Lung microvascular endothelial cell (primary cell): ENCODE measurements around the gene USP26. TPM values are rescaled to one million over a fixed set of nuclear protein-coding genes. Genes with fewer than 3 reads are reported as not detected.
"Not testable (repeated sequence)": the region's sequence is repeated elsewhere in the genome, so short reads cannot be mapped to it uniquely, and the experiment has no call there.

Source experiments
- DNase-seq, 2 donors: peaks; one replicate each; pipeline versions ENCODE4 v3.0.0 to v3.0.0-alpha.2; 2010; ENCODE audit warnings: low read depth in 2 of 2
- total RNA-seq: library from RNA; depleted of rRNA; stranded (reverse); fragments of >200 nt; gene quantifications from 2 replicates; pipeline ENCODE4 v1.2.1, GENCODE V29; 2014

USP26 gene, protein sequence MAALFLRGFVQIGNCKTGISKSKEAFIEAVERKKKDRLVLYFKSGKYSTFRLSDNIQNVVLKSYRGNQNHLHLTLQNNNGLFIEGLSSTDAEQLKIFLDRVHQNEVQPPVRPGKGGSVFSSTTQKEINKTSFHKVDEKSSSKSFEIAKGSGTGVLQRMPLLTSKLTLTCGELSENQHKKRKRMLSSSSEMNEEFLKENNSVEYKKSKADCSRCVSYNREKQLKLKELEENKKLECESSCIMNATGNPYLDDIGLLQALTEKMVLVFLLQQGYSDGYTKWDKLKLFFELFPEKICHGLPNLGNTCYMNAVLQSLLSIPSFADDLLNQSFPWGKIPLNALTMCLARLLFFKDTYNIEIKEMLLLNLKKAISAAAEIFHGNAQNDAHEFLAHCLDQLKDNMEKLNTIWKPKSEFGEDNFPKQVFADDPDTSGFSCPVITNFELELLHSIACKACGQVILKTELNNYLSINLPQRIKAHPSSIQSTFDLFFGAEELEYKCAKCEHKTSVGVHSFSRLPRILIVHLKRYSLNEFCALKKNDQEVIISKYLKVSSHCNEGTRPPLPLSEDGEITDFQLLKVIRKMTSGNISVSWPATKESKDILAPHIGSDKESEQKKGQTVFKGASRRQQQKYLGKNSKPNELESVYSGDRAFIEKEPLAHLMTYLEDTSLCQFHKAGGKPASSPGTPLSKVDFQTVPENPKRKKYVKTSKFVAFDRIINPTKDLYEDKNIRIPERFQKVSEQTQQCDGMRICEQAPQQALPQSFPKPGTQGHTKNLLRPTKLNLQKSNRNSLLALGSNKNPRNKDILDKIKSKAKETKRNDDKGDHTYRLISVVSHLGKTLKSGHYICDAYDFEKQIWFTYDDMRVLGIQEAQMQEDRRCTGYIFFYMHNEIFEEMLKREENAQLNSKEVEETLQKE
- total RNA-seq, result not detected in 2 replicates

DNA sequence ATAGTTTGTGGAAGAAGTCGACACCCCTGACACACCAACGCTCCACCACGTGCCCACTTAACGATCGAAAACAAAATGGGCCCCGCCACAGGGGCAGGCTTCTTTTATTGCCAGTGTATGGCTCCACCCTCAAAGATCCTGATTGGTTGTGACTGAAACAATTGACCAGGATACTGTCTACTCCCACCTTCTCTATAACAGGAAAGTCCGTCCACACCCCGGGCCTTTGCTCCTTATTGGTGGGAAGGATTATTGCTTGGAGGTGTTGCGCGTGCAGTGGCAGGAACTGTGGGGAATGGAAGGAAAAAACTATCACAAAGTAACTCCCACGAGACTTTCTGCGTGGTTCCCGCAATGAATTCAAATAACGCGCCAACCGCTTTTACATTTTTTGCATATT is at the start of gene USP26:
Gene USP26, minus strand, starts transcription at position 79 of the 400 bp plus-strand sequence. CDS start 68,889 bp downstream, outside the sequence.
- no peak for DNase-seq

DNA sequence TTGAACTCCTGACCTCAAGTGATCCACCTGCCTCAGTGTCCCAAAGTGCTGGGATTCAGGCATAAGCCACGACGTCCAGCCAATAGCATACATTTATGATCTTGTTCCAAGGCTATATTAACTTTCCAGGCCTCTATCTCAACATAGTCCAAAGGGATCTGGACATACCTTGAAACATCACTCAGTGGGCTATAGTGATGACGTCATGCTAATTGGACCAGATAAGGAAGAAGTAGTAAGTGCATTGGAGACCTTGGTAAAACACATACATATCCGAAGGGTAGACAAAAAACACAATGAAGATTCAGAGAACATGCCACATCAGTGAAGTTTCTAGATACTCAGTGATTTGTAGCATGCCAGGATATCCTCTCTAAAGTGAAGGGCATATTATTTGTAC is 37.4 kb upstream of the USP26 start:
- DNase-seq, result no peak

DNA sequence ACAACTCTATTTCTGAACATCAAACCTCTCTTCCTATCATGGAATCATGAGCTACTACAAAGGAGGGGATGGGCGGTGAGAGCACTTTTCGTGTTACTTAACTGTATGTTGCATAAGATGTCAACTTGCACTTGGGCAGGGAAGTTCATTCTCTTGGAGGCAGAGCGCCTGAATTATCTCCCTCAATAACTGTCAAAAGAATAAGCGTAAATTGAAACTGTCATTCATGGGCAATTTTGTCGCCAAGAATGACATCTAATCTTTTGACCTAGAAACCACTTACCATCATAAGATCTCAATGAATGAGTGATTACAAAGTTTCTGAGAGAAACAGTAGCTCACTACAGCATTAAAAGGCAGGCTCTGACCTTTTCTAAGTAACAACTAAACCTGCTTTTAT is 23.5 kb upstream of the USP26 start:
- DNase-seq, result no peak

DNA sequence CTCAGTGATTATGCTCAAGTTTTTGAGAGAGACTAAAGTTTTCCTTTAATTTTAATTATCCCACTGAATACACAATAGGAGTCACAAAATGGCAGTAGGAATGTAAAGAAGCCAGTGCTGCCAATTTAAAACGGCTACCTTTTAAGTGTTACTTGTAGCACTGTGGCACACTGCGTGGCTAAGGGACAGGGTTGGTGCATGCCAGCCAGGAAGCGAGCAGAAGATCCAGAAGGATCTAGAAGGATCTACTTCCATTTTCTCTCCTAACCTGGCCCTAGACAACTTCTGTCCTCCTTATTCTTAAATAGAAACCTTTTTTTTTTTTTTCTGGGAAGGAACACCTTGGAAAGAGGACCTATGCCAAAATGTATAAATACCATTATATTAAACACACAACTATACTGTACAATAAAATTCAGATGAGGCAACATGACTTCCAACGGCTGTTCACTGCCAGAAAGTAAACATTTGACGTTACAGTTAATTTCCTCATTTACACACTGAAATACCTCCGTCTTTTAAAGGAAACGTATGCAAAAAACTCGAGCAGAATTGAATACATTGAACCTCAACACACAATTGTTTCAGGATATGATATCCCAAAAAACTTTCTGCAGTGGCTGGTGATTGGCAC is 2.7 kb downstream of the USP26 start:
- no peak for DNase-seq

DNA sequence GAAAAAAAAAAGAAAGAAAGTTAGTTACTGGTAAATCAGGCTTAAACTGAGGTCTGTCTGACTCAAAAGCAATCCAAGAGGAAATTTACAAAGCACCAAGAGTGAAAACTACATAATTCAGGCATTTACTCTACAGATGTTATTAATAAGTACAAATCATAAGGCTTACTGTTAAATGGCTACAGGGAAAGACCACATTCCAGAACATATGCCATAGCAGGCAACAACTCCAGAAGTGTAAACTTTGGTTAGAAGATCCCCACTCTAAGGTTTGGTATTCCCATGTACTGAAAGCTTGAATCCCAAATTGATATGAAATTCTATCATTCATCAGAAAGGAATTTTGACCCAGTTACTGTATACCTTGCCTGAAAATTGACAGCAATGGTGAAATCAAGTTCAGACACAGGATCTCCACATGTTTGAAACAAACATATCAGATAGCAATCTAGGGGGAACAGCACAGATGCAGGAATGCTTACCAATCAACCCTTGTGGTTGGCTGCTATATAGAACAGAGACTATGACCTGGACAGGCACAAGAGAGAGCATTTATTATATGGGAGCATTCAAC is 6.6 kb downstream of the USP26 start:
- no peak for DNase-seq

DNA sequence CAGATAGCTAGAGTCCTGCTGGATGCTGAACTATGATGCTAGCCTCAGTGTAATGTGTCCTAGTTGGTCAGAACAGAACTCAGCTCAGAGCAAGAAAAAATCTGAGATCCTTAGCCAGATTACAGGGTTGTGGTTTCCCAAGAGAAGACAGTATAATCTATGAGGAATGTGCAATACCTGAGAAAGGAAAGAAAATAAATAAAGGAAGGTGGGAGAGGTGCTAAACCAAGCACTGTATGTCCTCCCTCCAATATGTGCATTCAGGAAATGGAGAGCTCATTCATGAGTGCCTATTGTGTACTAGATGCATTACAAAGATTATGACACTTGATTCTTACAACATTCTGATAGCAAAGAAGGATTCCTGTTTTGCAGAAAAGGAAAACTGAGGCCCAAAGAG is 7.5 kb downstream of the USP26 start:
- no peak for DNase-seq

DNA sequence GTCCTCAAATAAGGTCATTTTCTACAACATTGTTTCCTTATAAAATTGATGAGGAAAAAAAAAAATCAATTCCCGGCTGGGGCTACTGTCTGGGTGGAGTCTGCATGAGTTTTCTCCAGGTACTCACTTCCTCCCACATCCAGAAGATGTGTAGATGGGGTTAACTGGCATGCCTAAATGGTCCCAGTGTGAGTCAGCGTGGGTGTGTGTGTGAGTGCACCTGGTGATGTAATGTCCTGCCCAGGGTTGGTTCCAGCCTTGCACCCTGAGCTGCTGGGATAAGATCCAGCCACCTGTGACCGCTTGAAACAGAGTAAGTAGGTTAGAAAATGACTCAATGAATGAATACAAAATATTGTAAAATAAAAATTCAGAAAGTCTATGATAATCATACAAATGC is 11.1 kb downstream of the USP26 start:
- DNase-seq, result no peak

DNA sequence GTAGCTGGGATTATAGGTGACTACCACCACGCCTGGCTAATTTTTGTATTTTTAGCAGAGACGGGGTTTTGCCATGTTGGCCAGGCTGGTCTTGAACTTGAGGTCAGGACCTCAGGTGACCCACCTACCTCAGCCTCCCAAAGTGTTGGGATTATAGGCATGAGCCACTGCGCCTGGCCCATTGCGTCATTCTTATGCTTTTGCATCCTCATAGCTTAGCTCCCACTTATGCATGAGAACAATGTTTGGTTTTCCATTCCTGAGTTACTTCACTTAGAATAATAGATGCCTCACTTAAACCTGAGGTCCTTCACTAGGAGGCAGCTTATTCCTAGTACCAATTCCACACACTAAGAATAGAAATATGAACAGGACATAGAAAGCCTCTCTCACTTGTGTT is 11.9 kb downstream of the USP26 start:
- DNase-seq, result not testable (repeated sequence)

DNA sequence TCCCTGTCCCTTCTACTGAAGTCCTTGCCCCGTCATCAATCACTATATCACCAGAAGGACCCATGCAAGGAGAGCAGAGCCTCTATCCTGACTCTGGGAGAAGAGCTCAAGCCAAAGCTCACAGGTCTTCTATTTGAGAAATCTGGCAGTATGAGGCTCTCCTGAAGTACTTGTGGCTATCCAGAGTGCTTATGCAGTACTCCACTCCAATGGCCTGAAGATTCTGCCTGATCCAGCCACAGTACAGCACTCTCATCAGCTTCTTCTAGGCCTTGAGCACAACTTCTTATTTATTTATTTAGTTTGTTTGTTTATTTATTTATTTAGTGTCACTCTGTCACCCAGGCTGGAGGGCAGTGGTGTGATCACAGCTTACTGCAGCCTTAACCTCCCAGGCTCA is 13.0 kb downstream of the USP26 start:
- DNase-seq, result no peak

DNA sequence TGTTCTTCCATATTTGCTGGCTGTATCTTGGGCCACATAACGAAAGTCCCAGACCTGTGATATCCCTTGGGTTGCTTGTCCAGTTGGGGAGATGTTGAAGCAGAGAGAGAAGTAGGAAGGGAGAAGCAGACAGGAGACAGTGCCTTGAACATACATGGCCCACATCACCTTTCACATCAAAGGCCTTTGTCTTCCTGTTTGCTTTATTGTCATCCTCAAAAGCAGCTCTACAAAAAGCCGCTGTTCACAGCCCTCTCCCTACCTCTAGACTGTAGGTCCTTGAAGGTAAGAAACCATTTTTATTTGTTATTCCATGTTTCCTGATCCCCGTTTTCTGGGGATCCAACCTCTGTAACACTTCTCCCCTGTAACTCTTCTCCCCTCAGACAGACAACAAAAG is 14.9 kb downstream of the USP26 start:
- no peak for DNase-seq

DNA sequence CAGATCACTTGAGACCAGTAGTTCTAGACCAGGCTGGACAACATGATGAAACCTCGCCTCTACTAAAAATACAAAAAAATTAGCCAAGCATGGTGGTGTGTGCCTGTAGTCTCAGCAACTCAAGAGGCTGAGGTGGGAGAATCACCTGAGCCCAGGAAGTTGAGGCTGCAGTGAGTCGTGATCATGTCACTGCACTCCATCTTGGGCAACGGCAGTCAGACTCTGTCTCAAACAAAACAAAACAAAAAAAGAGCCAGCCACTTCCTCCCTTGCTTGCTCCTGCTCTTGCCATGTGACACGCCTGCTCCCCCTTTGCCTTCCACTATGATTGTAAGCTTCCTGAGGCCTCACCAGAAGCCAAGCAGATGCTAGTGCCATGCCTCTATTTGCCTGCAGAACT is 19.1 kb downstream of the USP26 start:
- not testable (repeated sequence) for DNase-seq

DNA sequence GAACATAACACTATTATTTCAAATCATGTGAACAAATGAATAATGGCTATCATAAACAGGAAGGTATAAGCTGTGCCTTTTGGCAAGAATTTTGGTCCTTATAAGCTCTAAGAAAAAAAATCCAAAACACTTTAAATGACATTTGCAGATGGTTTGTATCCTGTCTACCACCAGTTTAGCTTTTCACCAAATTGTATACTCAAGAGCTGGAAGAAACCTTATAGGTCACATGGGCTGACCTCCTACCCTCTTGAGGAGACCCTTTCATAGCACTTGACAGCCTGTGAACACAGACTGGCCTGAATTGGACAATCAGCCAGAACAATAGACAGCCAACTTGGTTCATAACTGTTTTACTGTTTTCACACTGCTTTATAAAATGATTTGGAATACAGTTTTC is 24.3 kb downstream of the USP26 start:
- DNase-seq, result no peak

DNA sequence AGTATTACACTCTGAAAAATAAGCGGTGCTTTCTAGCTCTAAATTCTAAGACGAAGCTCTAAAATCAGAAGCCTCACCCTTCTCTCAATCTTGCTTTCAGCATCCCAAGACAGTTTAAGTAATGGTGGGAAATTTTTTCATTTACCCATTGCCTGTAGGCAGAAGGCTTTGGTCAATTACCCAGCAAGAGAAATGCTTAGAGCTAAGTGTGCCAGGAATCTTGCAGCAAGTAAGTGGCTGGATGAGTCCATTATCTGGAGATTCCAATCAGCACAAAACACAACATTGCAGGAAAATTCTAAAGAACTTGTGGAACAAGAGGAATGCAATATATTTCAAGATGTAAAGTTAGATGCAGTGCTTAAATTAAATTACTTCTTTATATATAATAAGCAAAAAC is 28.4 kb downstream of the USP26 start:
- DNase-seq, result no peak

DNA sequence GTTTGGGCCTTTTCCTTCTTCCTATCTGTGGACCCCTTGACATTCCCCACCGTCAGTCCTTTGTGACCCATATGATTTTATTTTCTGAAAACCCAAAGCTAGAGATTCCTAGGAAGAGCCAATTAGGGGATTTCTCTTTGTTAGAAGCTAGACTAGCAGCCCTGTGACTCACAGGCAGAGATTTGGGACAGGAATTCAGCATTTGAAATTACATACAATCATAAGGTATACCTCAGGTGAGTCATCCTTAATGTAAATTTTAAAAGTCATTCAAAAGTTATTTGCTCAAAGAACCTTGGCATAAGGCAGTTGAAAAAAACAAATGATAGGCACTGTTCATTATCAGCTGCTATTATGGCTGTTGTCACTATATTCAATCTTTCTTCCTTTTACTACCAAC is 40.6 kb downstream of the USP26 start:
- no peak for DNase-seq

DNA sequence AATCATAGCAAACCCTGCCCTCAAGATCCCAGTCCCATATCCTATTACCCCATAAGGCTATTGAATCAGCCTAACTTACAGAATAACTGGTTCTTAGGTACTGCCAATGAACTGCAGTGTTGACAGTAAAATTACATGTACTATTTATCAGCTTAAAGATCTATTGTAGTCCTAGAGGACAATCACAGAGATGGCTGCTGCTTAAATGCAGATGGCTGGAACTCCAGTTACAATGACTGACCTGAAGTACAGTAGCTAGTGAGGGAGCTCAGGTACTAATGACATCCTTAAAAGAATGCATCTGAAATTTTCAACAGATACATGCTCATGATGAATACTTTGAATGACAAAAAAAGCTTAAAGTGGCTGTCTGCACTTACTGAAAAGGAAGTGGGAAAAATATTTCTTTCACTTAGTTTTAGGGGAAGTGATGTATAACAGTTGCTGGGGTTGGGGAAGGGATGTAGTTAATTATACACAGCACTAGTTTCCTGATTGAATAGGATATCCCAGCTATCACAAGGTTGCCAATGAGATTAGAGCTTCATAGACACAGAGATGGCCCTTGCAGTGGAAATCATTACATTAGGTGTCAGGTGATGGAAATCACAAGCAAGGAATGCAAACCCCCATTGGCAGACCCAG is 42.0 kb downstream of the USP26 start:
- no peak for DNase-seq

DNA sequence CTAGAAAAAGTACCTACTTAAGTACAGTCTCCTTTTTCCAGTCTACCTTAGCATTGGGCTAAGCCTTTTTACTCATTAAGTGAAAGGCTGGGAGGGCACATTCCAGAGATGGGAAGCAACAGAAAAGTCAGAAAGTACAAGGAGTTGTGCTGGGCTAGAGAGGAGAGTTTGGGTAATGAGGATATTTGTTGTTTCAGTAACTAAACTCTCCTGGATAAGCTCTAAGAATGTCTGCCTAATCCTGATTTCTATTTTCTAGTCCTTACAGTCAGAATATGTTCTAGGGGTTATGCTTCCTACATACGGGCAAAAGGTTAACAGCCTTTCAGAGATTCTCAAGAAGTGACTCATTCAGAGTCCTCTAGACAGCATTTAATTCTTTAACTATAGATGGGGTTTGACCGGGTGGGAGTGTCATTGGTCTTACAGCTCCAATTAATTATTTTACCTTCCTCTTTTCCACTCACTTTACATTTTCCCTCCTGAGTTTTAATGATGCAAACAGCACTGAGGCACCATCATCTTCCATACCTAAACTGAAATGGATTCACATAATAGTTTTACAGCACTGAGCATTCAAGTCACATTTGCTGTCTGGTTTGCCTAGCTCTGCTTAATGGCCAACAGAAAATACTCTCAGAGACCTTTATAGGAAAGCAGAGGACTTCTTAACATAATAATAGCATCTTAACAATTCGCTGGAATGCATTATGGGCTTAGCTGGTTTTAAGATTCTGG is 42.9 kb downstream of the USP26 start:
- no peak for DNase-seq

DNA sequence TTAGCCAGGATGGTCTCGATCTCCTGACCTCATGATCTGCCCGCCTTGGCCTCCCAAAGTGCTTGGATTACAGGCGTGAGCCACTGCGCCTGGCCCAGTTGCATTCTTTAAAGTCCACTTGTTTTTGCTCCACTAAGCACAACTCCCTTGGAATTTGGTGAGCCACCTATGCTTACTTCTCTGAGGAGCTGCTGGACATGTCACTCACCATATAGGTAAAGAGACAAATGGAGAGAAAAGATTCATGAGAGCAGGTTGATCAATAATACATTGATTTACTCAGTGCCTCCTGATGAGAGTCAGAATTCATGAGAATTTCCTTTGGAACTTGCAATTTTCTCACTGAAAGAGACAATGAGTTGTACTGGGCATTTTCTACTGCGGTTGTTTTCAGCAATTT is 48.2 kb downstream of the USP26 start:
- DNase-seq, result no peak

DNA sequence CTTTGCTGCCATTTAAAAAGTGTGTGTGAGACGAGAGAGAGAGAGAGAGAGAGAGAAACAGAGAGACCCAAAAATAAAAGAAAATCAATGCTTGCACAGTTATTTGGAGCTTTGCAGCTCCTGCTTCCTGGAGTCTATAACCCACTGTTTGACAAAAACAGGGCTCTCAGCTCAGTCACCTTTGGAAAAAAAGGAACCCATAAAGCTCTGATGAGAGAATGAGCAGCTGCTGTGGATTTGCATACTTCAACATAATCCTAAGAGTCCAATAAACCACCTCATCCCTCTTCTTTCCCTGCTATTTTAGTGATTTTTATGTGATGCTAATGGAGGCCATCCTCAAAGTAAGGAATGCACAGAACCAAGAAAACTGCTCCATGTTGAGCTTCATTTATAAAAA is 50.3 kb downstream of the USP26 start:
- no peak for DNase-seq

DNA sequence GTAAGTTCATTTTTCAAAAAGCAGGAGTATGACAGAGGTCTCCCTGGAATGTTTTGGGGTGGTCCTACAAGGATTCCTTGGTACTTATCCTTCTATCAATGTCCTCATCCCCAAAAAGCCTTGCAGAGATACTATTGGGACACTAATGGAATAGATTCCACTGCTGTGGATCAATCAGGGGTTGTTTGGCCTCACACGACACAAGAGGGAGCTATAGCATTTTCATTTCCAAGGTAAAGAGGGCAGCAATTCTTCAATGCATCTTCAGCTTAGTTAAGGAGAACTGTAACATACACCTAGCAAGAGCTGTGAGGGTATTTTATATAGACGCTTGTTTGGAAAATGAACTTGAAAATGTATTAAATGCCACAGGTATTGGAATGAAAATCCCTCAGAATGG is 50.9 kb downstream of the USP26 start:
- no peak for DNase-seq

DNA sequence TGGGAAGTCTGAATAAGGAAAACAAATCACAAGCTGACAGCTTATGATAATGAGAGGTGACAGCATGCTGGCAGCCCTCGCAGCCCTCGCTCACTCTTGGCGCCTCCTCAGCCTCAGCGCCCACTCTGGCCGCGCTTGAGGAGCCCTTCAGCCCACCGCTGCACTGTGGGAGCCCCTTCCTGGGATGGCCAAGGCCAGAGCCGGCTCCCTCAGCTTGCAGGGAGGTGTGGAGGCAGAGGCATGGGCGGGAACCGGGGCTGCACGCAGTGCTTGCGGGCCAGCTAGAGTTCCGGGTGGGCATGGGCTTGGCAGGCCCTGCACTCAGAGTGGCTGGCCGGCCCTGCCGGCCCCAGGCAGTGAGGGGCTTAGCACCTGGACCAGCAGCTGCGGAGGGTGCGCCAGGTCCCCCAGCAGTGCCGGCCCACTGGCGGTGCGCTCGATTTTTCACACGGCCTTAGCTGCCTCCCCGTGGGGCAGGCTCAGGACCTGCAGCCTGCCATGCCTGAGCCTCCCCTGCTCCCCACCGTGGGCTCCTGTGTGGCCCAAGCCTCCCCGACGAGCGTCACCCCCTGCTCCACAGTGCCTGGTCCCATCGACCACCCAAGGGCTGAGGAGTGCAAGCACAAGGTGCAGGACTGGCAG is 52.6 kb downstream of the USP26 start:
- DNase-seq, result not testable (repeated sequence)
